H1 (cell line): ENCODE results near the gene EMID1. TPM values are rescaled to one million over a fixed set of nuclear protein-coding genes. Genes with fewer than 3 reads are reported as not detected.
A peak's percentile ranks its signal among the peaks of the same experiment; 100 is the strongest.

Source experiments
- CHD2 ChIP-seq: IDR thresholded peaks from 2 replicates; pipeline ENCODE4 v1.6.1; 2012; ENCODE audit warnings: low read length, improper control_type of control experiment
- USF2 ChIP-seq: IDR thresholded peaks from 2 replicates; pipeline ENCODE4 v1.6.1; 2011; ENCODE audit warnings: low read length, improper control_type of control experiment
- YY1 ChIP-seq: IDR thresholded peaks from 2 replicates; pipeline ENCODE4 v1.6.1; 2011; ENCODE audit warnings: low read depth, mild to moderate bottlenecking, low read length
- polyA plus RNA-seq, 7 experiments: library from polyadenylated mRNA; depleted of rRNA in 3 of 7; stranded (reverse) in 5 of 7; unstranded in 2 of 7; fragments of >200 nt in 5 of 7; fragments of 200-250 nt in 2 of 7; gene quantifications; 1 replicate in 5 of 7; 2 replicates in 1 of 7; 4 replicates in 1 of 7; pipeline versions ENCODE4 v1.2.1 to v1.2.3, GENCODE V29; 2011 to 2013; ENCODE audit warnings: missing spikeins in 2 of 7, mixed read lengths in 2 of 7
- total RNA-seq: library from RNA; stranded (reverse); fragmentation: NEBNext Ultra II Directional; extraction: Animal tissue kit (Norgen Biotek cat#: 25700); gene quantifications from 2 replicates; pipeline ENCODE4 v1.2.1, GENCODE V29; 2021
- TF ChIP-seq, protein P1 (sequence below): fragments of 300-600 bp; sonication (generic); IDR thresholded peaks from 2 replicates; pipeline ENCODE4 v1.7.1; 2012; ENCODE audit warnings: low read length, moderate library complexity, mild to moderate bottlenecking, inconsistent platforms; ENCODE audit not compliant: insufficient replicate concordance

The EMID1 gene
- total and polyA plus RNA-seq, 2 of the 8 experiments (the other 6 are each of a cell fraction or from before 2014, with no cell fraction given): 3.9 to 7.4 TPM

DNA sequence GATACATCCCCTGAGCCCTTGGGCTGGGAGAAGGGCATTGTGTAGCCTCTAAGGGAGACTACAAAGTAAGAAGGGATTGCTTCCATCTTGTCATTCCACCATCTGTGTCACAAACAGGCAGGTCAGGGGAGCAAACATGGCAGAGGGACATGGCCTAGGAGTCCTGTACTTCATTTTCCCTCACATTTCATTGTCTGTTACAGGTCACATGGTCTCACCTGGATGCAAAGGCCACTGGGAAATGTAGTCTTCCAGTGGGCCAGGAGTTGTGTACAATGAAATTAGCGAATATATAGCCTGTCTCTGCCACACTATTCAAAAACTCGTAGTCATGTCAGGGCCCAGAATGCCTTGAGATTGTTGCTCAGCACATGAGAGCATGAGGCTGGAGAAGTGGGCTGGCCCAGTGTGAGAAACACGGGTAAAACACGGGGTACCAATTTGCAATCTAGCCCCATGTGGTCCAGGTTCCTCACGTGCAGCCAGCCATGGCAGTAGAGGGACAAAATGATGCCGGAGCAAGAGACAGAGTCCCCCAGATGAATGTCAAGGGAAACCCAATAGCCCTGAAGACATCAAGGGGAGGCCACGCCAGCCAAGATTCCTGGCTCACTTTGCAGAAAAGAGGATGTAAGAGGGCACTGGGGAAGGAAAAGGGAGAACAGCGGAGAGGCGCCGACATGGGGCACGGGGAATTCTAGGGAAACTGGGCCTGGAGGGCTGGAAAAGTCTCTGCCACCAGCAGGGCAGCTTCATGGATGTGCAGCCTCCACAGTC is 47.7 kb upstream of the EMID1 start (continued):
- TF ChIP-seq, protein P1, sequence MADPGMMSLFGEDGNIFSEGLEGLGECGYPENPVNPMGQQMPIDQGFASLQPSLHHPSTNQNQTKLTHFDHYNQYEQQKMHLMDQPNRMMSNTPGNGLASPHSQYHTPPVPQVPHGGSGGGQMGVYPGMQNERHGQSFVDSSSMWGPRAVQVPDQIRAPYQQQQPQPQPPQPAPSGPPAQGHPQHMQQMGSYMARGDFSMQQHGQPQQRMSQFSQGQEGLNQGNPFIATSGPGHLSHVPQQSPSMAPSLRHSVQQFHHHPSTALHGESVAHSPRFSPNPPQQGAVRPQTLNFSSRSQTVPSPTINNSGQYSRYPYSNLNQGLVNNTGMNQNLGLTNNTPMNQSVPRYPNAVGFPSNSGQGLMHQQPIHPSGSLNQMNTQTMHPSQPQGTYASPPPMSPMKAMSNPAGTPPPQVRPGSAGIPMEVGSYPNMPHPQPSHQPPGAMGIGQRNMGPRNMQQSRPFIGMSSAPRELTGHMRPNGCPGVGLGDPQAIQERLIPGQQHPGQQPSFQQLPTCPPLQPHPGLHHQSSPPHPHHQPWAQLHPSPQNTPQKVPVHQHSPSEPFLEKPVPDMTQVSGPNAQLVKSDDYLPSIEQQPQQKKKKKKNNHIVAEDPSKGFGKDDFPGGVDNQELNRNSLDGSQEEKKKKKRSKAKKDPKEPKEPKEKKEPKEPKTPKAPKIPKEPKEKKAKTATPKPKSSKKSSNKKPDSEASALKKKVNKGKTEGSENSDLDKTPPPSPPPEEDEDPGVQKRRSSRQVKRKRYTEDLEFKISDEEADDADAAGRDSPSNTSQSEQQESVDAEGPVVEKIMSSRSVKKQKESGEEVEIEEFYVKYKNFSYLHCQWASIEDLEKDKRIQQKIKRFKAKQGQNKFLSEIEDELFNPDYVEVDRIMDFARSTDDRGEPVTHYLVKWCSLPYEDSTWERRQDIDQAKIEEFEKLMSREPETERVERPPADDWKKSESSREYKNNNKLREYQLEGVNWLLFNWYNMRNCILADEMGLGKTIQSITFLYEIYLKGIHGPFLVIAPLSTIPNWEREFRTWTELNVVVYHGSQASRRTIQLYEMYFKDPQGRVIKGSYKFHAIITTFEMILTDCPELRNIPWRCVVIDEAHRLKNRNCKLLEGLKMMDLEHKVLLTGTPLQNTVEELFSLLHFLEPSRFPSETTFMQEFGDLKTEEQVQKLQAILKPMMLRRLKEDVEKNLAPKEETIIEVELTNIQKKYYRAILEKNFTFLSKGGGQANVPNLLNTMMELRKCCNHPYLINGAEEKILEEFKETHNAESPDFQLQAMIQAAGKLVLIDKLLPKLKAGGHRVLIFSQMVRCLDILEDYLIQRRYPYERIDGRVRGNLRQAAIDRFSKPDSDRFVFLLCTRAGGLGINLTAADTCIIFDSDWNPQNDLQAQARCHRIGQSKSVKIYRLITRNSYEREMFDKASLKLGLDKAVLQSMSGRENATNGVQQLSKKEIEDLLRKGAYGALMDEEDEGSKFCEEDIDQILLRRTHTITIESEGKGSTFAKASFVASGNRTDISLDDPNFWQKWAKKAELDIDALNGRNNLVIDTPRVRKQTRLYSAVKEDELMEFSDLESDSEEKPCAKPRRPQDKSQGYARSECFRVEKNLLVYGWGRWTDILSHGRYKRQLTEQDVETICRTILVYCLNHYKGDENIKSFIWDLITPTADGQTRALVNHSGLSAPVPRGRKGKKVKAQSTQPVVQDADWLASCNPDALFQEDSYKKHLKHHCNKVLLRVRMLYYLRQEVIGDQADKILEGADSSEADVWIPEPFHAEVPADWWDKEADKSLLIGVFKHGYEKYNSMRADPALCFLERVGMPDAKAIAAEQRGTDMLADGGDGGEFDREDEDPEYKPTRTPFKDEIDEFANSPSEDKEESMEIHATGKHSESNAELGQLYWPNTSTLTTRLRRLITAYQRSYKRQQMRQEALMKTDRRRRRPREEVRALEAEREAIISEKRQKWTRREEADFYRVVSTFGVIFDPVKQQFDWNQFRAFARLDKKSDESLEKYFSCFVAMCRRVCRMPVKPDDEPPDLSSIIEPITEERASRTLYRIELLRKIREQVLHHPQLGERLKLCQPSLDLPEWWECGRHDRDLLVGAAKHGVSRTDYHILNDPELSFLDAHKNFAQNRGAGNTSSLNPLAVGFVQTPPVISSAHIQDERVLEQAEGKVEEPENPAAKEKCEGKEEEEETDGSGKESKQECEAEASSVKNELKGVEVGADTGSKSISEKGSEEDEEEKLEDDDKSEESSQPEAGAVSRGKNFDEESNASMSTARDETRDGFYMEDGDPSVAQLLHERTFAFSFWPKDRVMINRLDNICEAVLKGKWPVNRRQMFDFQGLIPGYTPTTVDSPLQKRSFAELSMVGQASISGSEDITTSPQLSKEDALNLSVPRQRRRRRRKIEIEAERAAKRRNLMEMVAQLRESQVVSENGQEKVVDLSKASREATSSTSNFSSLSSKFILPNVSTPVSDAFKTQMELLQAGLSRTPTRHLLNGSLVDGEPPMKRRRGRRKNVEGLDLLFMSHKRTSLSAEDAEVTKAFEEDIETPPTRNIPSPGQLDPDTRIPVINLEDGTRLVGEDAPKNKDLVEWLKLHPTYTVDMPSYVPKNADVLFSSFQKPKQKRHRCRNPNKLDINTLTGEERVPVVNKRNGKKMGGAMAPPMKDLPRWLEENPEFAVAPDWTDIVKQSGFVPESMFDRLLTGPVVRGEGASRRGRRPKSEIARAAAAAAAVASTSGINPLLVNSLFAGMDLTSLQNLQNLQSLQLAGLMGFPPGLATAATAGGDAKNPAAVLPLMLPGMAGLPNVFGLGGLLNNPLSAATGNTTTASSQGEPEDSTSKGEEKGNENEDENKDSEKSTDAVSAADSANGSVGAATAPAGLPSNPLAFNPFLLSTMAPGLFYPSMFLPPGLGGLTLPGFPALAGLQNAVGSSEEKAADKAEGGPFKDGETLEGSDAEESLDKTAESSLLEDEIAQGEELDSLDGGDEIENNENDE: no peak
- peak; percentile 60; the same call in 1 of the 2 replicates for TF ChIP-seq YY1
- TF ChIP-seq USF2: peak; percentile 83
- no peak for TF ChIP-seq CHD2
